Measurements from ENCODE around the gene ADAMTS18.

DNA sequence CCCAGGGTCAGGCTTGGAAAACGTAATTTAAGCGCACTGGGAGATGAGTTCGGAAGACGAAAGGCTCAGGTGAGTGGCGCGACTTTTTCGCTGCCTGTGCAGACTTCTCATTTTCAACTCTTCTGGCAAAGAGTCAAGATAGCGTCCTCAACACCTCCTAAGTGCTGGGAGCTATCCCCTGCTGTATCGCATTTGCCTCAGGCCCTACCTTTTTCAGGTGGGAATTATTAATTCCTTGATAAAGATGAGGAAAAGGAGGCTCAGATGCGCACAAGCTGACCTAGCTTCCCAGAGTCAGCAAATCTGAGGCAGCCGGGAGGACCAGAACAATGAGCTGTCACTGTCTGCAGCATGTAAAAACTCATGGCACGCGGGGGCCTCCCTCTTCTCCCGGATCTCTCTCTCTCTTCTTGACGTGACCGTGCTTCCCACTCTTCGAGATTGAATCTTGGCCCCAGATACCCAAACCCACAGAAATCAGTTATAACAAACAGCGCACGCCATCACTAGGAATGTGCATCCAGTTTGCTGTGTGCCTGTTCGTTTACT, 512 bp upstream of the ADAMTS18 start:
- TF ChIP-seq POLR2AphosphoS5 (IDR thresholded peaks at IDR 0.05) = no peak
- TF ChIP-seq, protein P1, sequence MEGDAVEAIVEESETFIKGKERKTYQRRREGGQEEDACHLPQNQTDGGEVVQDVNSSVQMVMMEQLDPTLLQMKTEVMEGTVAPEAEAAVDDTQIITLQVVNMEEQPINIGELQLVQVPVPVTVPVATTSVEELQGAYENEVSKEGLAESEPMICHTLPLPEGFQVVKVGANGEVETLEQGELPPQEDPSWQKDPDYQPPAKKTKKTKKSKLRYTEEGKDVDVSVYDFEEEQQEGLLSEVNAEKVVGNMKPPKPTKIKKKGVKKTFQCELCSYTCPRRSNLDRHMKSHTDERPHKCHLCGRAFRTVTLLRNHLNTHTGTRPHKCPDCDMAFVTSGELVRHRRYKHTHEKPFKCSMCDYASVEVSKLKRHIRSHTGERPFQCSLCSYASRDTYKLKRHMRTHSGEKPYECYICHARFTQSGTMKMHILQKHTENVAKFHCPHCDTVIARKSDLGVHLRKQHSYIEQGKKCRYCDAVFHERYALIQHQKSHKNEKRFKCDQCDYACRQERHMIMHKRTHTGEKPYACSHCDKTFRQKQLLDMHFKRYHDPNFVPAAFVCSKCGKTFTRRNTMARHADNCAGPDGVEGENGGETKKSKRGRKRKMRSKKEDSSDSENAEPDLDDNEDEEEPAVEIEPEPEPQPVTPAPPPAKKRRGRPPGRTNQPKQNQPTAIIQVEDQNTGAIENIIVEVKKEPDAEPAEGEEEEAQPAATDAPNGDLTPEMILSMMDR (IDR thresholded peaks at IDR 0.05) = no peak

Data from prostate gland (tissue), 2 donors.